Mucosa of stomach (tissue), 1 donor: ENCODE data around the gene PCSK5.

ENCODE experiments used
- H3K27me3 ChIP-seq: one replicate; pipeline ENCODE4 v1.7.0; 2013; ENCODE audit warnings: mild to moderate bottlenecking, low read length; ENCODE audit not compliant: control insufficient read depth, insufficient read depth
- H3K36me3 ChIP-seq: one replicate; pipeline ENCODE4 v1.7.0; 2013; ENCODE audit warnings: low read length; ENCODE audit not compliant: control insufficient read depth, insufficient read depth
- H3K4me1 ChIP-seq: one replicate; pipeline ENCODE4 v1.7.0; 2013; ENCODE audit warnings: mild to moderate bottlenecking, low read length; ENCODE audit not compliant: control insufficient read depth, insufficient read depth
- H3K4me3 ChIP-seq: one replicate; pipeline ENCODE4 v1.7.0; 2013; ENCODE audit warnings: low read length
- H3K9ac ChIP-seq: one replicate; pipeline ENCODE4 v1.7.0; 2013; ENCODE audit warnings: mild to moderate bottlenecking, low read length, moderate library complexity
- H3K9me3 ChIP-seq: one replicate; pipeline ENCODE4 v1.7.0; 2013; ENCODE audit warnings: mild to moderate bottlenecking, low read length, moderate library complexity; ENCODE audit not compliant: control insufficient read depth
- donor health status: Pancreatic carcinoma.

Gene PCSK5

DNA sequence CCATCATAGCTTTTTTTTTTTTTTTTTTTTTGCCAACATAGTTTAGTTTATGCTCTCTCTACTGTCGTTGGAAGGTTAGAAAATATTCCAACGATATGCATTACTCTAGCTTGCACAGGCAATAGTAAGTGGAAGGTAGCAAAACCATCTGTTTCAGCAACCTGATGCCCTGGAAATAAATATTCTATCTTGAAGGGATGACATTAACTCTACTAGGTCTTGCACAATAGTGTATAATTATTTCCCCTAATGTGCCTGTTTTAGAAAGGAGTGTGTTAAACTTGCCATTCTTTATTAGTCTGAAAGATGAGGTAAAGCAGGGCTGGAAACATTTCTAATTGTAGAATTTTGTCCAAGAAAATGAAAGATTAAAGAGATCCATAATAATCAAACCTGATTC is 111.0 kb downstream of the PCSK5 start:
- Histone ChIP-seq H3K4me1 (peaks cover 19% of the 10 kb centered on the region), H3K9ac (no peak overlapping the region), H3K9me3 (no peaks in the 10 kb centered on the region), H3K4me3 (no peak overlapping the region), H3K27me3 (no peaks in the 10 kb centered on the region), H3K36me3 (no peaks in the 10 kb centered on the region)

DNA sequence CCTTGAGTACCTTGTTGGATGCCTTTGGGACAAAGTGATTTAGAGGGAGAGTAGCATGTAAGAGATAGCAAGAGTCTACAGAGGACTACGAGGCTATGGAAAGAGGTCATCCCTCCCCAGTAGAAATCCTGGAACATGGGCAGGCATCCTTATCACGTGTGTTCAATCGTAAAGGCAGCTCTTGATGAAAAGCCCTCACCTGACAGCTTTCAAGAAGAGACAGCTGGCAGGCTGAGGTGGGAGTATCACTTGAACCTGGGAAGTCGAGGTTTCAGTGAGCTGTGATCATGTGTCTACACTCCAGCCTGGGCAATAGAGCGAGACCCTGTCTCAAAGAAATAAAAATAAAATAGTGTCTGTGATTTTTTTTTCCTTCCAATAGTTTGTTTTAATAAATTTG is 112.6 kb downstream of the PCSK5 start:
- no peaks in the 10 kb centered on the region for H3K9me3 ChIP-seq
- peaks cover 3% of the 10 kb centered on the region for H3K4me1 ChIP-seq
- H3K36me3 ChIP-seq: no peaks in the 10 kb centered on the region
- no peaks in the 10 kb centered on the region for H3K27me3 ChIP-seq
- H3K9ac ChIP-seq: no peak overlapping the region
- no peak overlapping the region for H3K4me3 ChIP-seq

GRCh38 chr9:76004526-76004925 is 114.1 kb downstream of the PCSK5 start:
- Histone ChIP-seq H3K9ac (no peak overlapping the region), H3K4me1 (no peaks in the 10 kb centered on the region), H3K36me3 (no peaks in the 10 kb centered on the region), H3K9me3 (no peaks in the 10 kb centered on the region), H3K27me3 (no peaks in the 10 kb centered on the region), H3K4me3 (no peak overlapping the region)

DNA sequence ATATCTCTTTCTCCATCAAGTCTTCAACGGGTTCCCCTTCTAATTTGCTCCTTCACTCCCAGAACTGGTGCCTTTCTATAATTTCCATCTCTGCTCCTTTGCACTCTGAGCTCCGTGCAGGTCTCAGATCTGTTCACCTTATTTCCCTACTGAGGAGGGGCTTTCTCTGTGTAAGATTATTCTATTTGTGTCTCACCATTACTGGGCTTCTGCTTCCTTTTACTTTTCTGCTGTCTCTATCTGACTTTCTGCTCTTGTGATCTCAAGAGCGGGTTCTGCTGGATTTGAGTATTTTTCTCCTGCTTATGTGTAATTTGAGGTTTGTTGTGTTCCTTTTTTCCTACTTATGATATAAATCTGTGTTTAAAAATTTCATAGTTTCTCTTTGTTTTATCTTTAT is 117.5 kb downstream of the PCSK5 start:
- H3K9me3 ChIP-seq: no peaks in the 10 kb centered on the region
- no peak overlapping the region for H3K9ac ChIP-seq
- no peaks in the 10 kb centered on the region for H3K27me3 ChIP-seq
- H3K36me3 ChIP-seq: no peaks in the 10 kb centered on the region
- H3K4me3 ChIP-seq: no peak overlapping the region
- H3K4me1 ChIP-seq: no peaks in the 10 kb centered on the region

DNA sequence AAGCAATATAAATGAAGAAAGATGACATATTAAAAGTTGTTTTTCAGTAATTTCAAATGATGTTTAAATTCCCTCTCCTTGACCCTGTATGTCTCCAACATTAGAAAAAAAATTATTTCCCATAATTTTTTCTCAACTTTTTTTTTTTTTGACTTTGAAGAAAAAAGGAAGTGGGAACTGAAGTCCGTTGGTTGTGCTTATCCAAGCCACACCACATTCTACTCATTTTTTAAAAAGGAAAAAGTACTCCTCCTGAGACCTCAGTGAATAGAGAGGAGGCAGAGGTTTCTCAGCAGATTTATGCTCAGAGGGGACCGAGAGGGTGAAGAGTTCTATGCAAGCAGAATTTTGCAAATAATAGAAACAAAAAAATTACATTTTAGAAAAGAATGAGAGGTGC is 123.3 kb downstream of the PCSK5 start:
- H3K9me3 ChIP-seq: no peaks in the 10 kb centered on the region
- no peaks in the 10 kb centered on the region for H3K4me1 ChIP-seq
- no peak overlapping the region for H3K9ac ChIP-seq

GRCh38 chr9:76018235-76018634 is 127.8 kb downstream of the PCSK5 start:
- Histone ChIP-seq H3K27me3 (no peaks in the 10 kb centered on the region), H3K4me3 (no peak overlapping the region), H3K9ac (no peak overlapping the region), H3K36me3 (no peaks in the 10 kb centered on the region), H3K4me1 (no peaks in the 10 kb centered on the region), H3K9me3 (no peaks in the 10 kb centered on the region)

More for the DNA sequence above, 123.3 kb downstream of the PCSK5 start:
- H3K36me3 ChIP-seq: no peaks in the 10 kb centered on the region
- H3K27me3 ChIP-seq: no peaks in the 10 kb centered on the region
- H3K4me3 ChIP-seq: no peak overlapping the region

- no peaks in the 10 kb centered on the region for H3K4me1 ChIP-seq
- no peaks in the 10 kb centered on the region for H3K27me3 ChIP-seq
- no peaks in the 10 kb centered on the region for H3K9me3 ChIP-seq
- no peaks in the 10 kb centered on the region for H3K36me3 ChIP-seq
- H3K4me3 ChIP-seq: no peak overlapping the region
- no peak overlapping the region for H3K9ac ChIP-seq
These were observed 128.3 kb downstream of the PCSK5 start for GRCh38 chr9:76018761-76019160.

DNA sequence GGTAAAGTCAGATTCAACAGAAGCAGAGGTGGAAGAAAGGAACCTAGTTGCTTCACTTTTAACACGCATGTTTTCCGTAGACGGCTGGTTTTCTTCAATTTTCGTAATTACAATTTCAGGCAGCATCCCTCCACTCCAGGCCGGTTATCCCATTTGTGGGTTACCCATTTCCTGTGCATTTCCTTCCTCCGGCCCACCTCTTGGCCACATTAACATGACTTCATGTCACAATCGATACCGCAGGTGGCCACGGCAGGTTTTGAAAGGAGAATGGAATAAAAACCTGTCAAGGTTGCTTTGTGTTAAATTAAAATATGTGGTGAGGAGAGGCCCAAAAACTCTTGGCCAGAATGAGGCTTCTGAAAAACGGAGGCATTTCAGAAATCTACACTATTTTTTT is 130.2 kb downstream of the PCSK5 start:
- Histone ChIP-seq H3K36me3 (no peaks in the 10 kb centered on the region), H3K4me3 (no peak overlapping the region), H3K9me3 (no peaks in the 10 kb centered on the region), H3K9ac (no peak overlapping the region), H3K27me3 (no peaks in the 10 kb centered on the region), H3K4me1 (no peaks in the 10 kb centered on the region)

DNA sequence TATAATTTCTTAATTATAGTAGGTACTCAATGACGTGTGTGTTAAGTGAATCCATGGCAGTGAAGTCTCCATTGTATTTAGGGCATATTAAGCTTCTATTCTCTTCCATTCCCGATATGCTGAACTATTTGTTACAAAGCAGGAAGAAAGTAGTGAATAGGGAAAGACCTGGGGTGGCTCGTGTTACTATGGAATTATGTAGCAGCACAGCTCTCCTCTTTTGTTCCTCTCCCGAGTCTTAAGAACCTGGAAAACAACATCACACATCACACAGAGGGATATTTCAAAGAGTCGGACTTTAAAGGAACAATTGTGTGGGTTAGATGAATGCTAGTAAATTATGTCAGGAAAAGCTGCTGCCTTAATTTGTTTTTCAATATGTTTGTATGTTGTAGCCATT is 131.8 kb downstream of the PCSK5 start:
- Histone ChIP-seq H3K4me1 (no peaks in the 10 kb centered on the region), H3K9me3 (no peaks in the 10 kb centered on the region), H3K4me3 (no peak overlapping the region), H3K36me3 (no peaks in the 10 kb centered on the region), H3K9ac (no peak overlapping the region), H3K27me3 (no peaks in the 10 kb centered on the region)

GRCh38 chr9:76023715-76024195 is 133.3 kb downstream of the PCSK5 start:
- H3K27me3 ChIP-seq: no peaks in the 10 kb centered on the region
- no peak overlapping the region for H3K9ac ChIP-seq
- H3K9me3 ChIP-seq: no peaks in the 10 kb centered on the region
- H3K4me3 ChIP-seq: no peak overlapping the region
- no peaks in the 10 kb centered on the region for H3K36me3 ChIP-seq
- no peaks in the 10 kb centered on the region for H3K4me1 ChIP-seq

GRCh38 chr9:76025286-76025685 is 134.8 kb downstream of the PCSK5 start:
- H3K4me3 ChIP-seq: no peak overlapping the region
- no peaks in the 10 kb centered on the region for H3K9me3 ChIP-seq
- H3K4me1 ChIP-seq: no peaks in the 10 kb centered on the region
- H3K9ac ChIP-seq: no peak overlapping the region
- H3K27me3 ChIP-seq: no peaks in the 10 kb centered on the region
- H3K36me3 ChIP-seq: no peaks in the 10 kb centered on the region

GRCh38 chr9:76026796-76027195 is 136.3 kb downstream of the PCSK5 start:
- H3K4me1 ChIP-seq: no peaks in the 10 kb centered on the region
- H3K9me3 ChIP-seq: no peaks in the 10 kb centered on the region
- no peaks in the 10 kb centered on the region for H3K27me3 ChIP-seq
- H3K36me3 ChIP-seq: no peaks in the 10 kb centered on the region
- no peak overlapping the region for H3K4me3 ChIP-seq
- H3K9ac ChIP-seq: no peak overlapping the region

DNA sequence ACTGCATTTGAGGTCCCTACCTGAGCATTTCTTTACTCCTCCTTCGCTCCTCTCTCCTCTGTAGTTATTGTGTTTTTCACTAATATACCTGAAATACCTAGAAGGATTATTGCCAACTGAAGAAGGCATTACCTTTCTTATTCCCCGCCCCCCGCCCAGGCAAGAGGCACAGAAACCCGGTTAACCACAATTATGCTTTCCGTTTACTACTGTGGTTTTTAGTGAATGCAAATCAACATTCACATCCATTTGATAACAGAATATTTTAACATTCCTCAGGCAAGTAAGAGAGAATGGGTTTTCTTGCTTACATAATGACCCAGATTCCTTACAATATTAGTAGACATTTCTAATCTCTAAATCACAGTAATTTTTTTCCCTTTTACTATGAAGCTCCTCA is 136.9 kb downstream of the PCSK5 start:
- Histone ChIP-seq H3K9me3 (no peaks in the 10 kb centered on the region), H3K4me1 (no peaks in the 10 kb centered on the region), H3K27me3 (no peaks in the 10 kb centered on the region), H3K9ac (no peak overlapping the region), H3K4me3 (no peak overlapping the region), H3K36me3 (no peaks in the 10 kb centered on the region)
